Stimulated activated memory B cell treated with anti-CD40 and anti-IgM and Interleukin-4, amounts not matched to agents 10 μg/mL and 1 μg/mL and 100 μg/mL, for 72 hours (primary cell): Measurements from ENCODE around the gene TEP1.
A peak's percentile ranks its signal among the peaks of the same experiment; 100 is the strongest.
"Not testable (repeated sequence)": the region's sequence is repeated elsewhere in the genome, so short reads cannot be mapped to it uniquely, and the experiment has no call there.

Experiments
- ATAC-seq: fragments of 150-1000 bp; cut with Tn5 transposase; 2 replicates; pipeline ENCODE4 v1.10.0; 2021
- H3K27ac Mint-ChIP-seq: one replicate; pipeline ENCODE4 v1.8.0; 2022; ENCODE audit warnings: mild to moderate bottlenecking, mixed read lengths
- H3K27me3 Mint-ChIP-seq: one replicate; pipeline ENCODE4 v1.8.0; 2022; ENCODE audit warnings: mixed read lengths
- H3K36me3 Mint-ChIP-seq: one replicate; pipeline ENCODE4 v1.8.0; 2022; ENCODE audit warnings: mixed read lengths
- H3K4me1 Mint-ChIP-seq: one replicate; pipeline ENCODE4 v1.8.0; 2022; ENCODE audit warnings: mixed read lengths
- H3K4me3 Mint-ChIP-seq: one replicate; pipeline ENCODE4 v1.8.0; 2022; ENCODE audit warnings: mild to moderate bottlenecking, moderate library complexity, mixed read lengths
- H3K9me3 Mint-ChIP-seq: one replicate; pipeline ENCODE4 v1.8.0; 2022; ENCODE audit warnings: mixed read lengths

The TEP1 gene

DNA sequence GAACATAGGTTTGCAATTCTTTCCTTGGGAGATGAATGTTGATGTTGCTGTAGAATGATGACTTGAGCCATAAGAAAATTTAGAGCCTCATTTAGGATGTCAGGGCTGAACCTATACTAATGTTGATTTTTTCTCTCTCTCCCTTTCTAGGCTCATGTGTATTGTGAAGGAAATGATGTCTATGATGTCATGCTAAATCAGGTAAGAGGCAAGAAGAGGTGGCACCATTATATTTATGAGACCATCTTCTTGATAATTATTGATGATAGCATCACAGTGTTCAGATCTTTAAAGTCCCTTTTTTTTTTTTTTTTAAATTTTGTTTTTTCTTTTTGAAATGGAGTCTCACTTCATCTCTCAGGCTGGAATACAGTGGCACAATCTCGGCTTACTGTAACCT is 66.6 kb downstream of the TEP1 start:
- H3K27ac Mint-ChIP-seq: no peak overlapping the region
- H3K36me3 Mint-ChIP-seq: peaks cover 37% of the 10 kb centered on the region
- no peak overlapping the region for H3K4me3 Mint-ChIP-seq
- H3K4me1 Mint-ChIP-seq: peaks cover 15% of the 10 kb centered on the region
- H3K27me3 Mint-ChIP-seq: no peaks in the 10 kb centered on the region
- no peaks in the 10 kb centered on the region for H3K9me3 Mint-ChIP-seq
- ATAC-seq: no peak

GRCh38 chr14:20345366-20345765 is 67.9 kb downstream of the TEP1 start:
- Mint-ChIP-seq H3K36me3 (peaks cover 29% of the 10 kb centered on the region), H3K27me3 (no peaks in the 10 kb centered on the region), H3K4me1 (peaks cover 15% of the 10 kb centered on the region), H3K4me3 (no peak overlapping the region), H3K27ac (no peak overlapping the region), H3K9me3 (no peaks in the 10 kb centered on the region)
- ATAC-seq: no peak

DNA sequence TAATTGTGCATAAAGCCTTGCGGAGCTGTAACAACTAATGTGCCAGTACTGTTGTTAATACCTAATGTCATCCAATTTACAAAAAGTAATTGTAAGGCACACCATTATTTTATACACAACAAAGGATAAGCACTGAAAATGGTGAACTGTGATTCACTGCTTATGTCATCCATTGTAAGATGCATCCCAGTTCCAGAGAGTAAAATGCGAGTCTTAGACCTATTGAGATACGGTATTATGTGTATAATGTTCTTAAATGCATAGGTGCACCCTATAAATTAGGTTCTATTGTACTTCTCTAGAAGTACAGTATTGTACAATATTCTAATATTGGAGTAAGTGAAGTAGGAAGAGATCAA is 69.5 kb downstream of the TEP1 start:
- Mint-ChIP-seq H3K36me3 (peaks cover 19% of the 10 kb centered on the region), H3K4me3 (peak overlapping the region; percentile 89), H3K9me3 (no peaks in the 10 kb centered on the region), H3K27me3 (no peaks in the 10 kb centered on the region), H3K27ac (peak overlapping the region; percentile 87), H3K4me1 (peaks cover 19% of the 10 kb centered on the region)
- no peak for ATAC-seq

DNA sequence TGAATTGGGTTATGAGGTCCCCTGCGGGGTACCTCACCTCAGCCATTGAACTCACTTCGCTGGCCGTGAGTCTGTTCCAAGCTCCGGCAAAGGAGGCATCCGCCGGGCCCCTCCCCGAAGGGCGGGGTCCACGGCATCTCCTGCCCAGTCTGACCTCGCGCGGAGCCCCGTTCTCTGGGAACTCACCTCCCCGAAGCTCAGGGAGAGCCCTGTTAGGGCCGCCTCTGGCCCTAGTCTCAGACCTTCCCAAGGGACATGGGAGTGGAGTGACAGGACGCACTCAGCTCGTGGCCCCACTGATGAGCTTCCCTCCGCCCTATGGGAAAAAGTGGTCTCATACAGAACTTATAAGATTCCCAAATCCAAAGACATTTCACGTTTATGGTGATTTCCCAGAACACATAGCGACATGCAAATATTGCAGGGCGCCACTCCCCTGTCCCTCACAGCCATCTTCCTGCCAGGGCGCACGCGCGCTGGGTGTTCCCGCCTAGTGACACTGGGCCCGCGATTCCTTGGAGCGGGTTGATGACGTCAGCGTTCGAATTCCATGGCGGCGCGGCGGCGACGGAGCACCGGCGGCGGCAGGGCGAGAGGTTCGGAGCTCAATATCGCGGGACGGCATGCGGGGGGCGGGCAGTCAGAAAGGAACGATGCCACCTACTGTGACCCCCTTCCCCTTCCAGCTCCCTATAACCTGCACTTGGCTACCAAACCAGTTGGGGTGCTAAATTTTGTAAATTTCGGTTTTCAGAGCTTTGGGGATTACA is 70.0 kb downstream of the TEP1 start, which contains the start of gene PARP2:
Gene PARP2 (plus strand): TSS at position 544 of the 770 bp plus-strand sequence. CDS start 7 bp downstream, at position 551.
- ATAC-seq: peak; percentile 96
- Mint-ChIP-seq H3K27me3 (no peaks in the 10 kb centered on the region), H3K4me3 (peak within 1 kb of the TSS; percentile 89), H3K36me3 (peaks cover 19% of the 10 kb centered on the region), H3K9me3 (no peaks in the 10 kb centered on the region), H3K27ac (peak within 1 kb of the TSS; percentile 87), H3K4me1 (peaks cover 21% of the 10 kb centered on the region)

- peaks cover 21% of the 10 kb centered on the region for H3K4me1 Mint-ChIP-seq
- H3K36me3 Mint-ChIP-seq: peaks cover 9% of the 10 kb centered on the region
- peak overlapping the region; percentile 89 for H3K4me3 Mint-ChIP-seq
- no peaks in the 10 kb centered on the region for H3K9me3 Mint-ChIP-seq
- H3K27ac Mint-ChIP-seq: peak overlapping the region; percentile 87
- H3K27me3 Mint-ChIP-seq: no peaks in the 10 kb centered on the region
- no peak for ATAC-seq
Observed at GRCh38 chr14:20341646-20342045, 71.7 kb downstream of the TEP1 start.

GRCh38 chr14:20341032-20341431 is 72.3 kb downstream of the TEP1 start:
- peaks cover 21% of the 10 kb centered on the region for H3K4me1 Mint-ChIP-seq
- H3K36me3 Mint-ChIP-seq, H3K27ac Mint-ChIP-seq, H3K4me3 Mint-ChIP-seq, H3K9me3 Mint-ChIP-seq, ATAC-seq, H3K27me3 Mint-ChIP-seq: not testable (repeated sequence)

GRCh38 chr14:20334017-20334416 is 79.3 kb downstream of the TEP1 start:
- Mint-ChIP-seq H3K9me3 (no peaks in the 10 kb centered on the region), H3K4me1 (peaks cover 39% of the 10 kb centered on the region), H3K27me3 (no peaks in the 10 kb centered on the region), H3K4me3 (no peak overlapping the region), H3K36me3 (peaks cover 8% of the 10 kb centered on the region), H3K27ac (no peak overlapping the region)
- ATAC-seq: no peak

- ATAC-seq: no peak
- peaks cover 8% of the 10 kb centered on the region for H3K36me3 Mint-ChIP-seq
- peak overlapping the region; percentile 89 for H3K27ac Mint-ChIP-seq
- H3K9me3 Mint-ChIP-seq: no peaks in the 10 kb centered on the region
- H3K4me3 Mint-ChIP-seq: peak overlapping the region; percentile 95
- no peaks in the 10 kb centered on the region for H3K27me3 Mint-ChIP-seq
- peaks cover 40% of the 10 kb centered on the region for H3K4me1 Mint-ChIP-seq
Observed at GRCh38 chr14:20333494-20333841, 79.8 kb downstream of the TEP1 start.

DNA sequence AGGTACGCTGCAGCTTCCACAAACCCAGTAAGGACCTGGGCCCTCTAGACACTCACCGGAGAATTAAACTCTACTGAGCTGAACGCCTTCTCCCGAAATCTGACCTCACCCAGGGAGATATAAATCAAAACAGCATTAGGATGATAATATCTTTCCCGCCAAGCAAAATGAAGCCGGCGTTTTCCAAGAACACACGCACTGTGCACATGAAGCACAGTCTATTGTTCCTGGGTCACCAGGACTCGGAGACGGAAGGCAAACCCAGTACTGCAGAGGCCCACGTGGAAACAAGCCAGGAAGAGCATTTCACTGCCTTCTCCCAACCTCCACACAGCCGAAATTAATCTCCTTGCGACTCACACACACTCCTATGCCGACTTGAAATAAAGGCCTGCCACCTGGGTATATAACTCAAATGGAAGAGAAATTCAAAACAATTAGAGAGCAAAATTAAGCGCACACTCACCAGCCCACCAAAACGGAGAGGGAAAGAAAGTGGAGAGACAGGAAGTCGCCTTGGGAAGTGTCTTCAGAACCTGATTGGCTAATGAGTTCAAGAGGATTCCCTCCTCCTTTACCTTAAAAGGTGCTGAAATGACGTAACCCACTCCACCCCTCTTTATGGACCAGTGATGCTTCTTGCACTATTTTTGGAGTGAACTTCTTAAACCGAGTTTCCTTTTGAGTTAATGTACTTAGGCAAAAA is 80.4 kb downstream of the TEP1 start, which contains the start of gene CCNB1IP1:
Gene CCNB1IP1 (minus strand): TSS at position 492 of the 706 bp plus-strand sequence. CDS start 16,756 bp downstream, outside the sequence.
- Mint-ChIP-seq H3K36me3 (peaks cover 8% of the 10 kb centered on the region), H3K9me3 (no peaks in the 10 kb centered on the region), H3K4me3 (peak within 1 kb of the TSS; percentile 95), H3K4me1 (peaks cover 41% of the 10 kb centered on the region), H3K27me3 (no peaks in the 10 kb centered on the region), H3K27ac (peak within 1 kb of the TSS; percentile 89)
- peak; percentile 97 for ATAC-seq

GRCh38 chr14:20332431-20332787 is 80.9 kb downstream of the TEP1 start:
- H3K36me3 Mint-ChIP-seq: peaks cover 8% of the 10 kb centered on the region
- H3K9me3 Mint-ChIP-seq: no peaks in the 10 kb centered on the region
- peak overlapping the region; percentile 89 for H3K27ac Mint-ChIP-seq
- peak overlapping the region; percentile 95 for H3K4me3 Mint-ChIP-seq
- peaks cover 47% of the 10 kb centered on the region for H3K4me1 Mint-ChIP-seq
- ATAC-seq: no peak
- no peaks in the 10 kb centered on the region for H3K27me3 Mint-ChIP-seq

- peak overlapping the region; percentile 62 for H3K4me3 Mint-ChIP-seq
- peaks cover 8% of the 10 kb centered on the region for H3K36me3 Mint-ChIP-seq
- no peaks in the 10 kb centered on the region for H3K9me3 Mint-ChIP-seq
- H3K27me3 Mint-ChIP-seq: no peaks in the 10 kb centered on the region
- peak overlapping the region; percentile 58 for H3K27ac Mint-ChIP-seq
- no peak for ATAC-seq
- H3K4me1 Mint-ChIP-seq: peaks cover 51% of the 10 kb centered on the region
Observed at GRCh38 chr14:20331053-20331613, 82.2 kb downstream of the TEP1 start.

- no peak for ATAC-seq
- Mint-ChIP-seq H3K27ac (no peak overlapping the region), H3K27me3 (no peaks in the 10 kb centered on the region), H3K36me3 (peaks cover 13% of the 10 kb centered on the region), H3K4me3 (no peak overlapping the region), H3K4me1 (peaks cover 51% of the 10 kb centered on the region), H3K9me3 (no peaks in the 10 kb centered on the region)
Observed at GRCh38 chr14:20329355-20329754, 83.9 kb downstream of the TEP1 start.

DNA sequence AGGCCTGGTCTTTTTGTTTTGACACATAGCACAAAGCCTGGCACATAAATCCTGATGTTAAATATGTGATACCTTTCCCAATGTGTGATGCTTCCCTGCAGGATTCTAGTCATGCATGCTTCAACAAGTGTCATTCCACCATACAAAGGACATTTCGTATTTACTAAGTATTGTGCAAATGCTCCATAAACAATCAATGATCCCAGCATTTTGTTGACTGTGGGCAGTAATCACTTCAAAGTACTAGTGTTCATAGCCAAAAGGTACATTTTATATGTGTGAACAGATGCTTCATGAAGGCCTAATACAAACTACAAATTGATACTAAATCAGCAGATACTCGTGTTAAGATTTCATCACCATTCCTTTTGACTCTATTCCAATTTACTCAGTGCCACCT is 84.6 kb downstream of the TEP1 start:
- ATAC-seq: no peak
- peaks cover 51% of the 10 kb centered on the region for H3K4me1 Mint-ChIP-seq
- no peak overlapping the region for H3K27ac Mint-ChIP-seq
- H3K36me3 Mint-ChIP-seq: peaks cover 19% of the 10 kb centered on the region
- no peak overlapping the region for H3K4me3 Mint-ChIP-seq
- H3K27me3 Mint-ChIP-seq: no peaks in the 10 kb centered on the region
- H3K9me3 Mint-ChIP-seq: no peaks in the 10 kb centered on the region

DNA sequence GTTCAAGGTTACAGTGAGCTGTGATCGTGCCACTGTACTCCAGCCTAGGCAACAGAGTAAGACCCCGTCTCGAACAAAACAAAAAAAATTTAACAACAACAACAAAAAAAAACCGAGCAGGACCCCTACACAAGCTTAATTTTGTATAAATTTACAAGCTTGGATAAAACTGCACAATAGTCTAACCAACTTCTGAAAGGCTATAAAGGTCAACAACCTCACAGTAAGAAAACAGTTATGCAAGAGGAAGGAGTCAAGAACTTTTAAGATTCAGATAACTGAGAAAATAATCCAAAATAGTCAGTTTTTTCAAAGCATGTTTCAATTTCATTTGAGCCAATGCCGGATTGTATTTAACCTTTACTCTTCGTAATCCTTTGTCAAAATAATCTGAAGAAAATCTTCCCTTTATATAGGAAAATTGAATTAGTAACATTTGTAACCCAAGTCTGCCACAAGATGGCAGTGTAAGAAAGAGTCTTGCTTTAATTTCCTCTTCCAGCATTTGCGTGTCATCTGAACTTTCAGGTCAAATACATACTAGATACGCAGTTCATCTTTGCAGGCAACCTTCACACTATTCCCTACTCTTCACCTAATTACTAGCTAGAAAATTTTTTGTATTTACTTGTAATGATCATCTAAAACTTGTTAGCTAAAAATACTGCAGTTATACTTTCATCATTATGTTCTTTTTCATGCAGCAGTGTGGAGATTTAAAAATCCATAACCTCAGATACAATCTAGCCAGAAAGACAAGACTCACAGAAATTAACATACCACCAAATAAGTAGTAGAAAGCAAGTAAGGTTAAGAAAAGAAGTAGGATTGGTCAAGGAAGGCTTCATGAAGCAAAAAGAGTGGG is 86.1 kb downstream of the TEP1 start:
- Mint-ChIP-seq H3K9me3 (no peaks in the 10 kb centered on the region), H3K27ac (peak overlapping the region; percentile 86), H3K36me3 (peaks cover 20% of the 10 kb centered on the region), H3K27me3 (no peaks in the 10 kb centered on the region), H3K4me1 (peaks cover 44% of the 10 kb centered on the region), H3K4me3 (peak overlapping the region; percentile 57)
- peak; percentile 55 for ATAC-seq

DNA sequence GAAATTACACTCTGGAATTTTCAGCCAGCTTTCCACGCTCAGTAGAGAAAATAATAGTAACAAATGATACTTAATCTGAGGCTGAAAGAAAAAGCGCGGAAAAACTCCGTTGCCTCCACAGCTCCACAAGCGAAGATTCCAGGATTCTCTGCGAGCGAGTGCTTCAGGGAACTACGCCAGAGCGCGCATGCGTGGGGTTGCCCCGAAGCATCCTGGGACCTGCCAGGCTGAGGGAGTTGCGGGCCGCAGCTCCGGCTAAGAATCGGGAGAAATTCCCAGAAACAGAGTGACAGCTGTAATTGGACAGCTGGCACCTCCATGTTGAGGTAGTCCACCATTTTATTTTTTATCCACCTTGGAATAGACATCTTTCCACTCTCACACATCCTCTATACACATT is 95.6 kb downstream of the TEP1 start:
- Mint-ChIP-seq H3K27ac (no peak overlapping the region), H3K36me3 (peaks cover 44% of the 10 kb centered on the region), H3K27me3 (no peaks in the 10 kb centered on the region), H3K4me1 (no peaks in the 10 kb centered on the region), H3K9me3 (no peaks in the 10 kb centered on the region), H3K4me3 (no peak overlapping the region)
- no peak for ATAC-seq
